Transverse colon (tissue), 4 donors: ENCODE measurements around the gene TMBIM4.

ENCODE experiments used
- CTCF ChIP-seq, 5 experiments: fragments of 200-600 bp in 3 of 5; fragments of 450-650 bp in 2 of 5; sonication (generic) in 3 of 5; IDR thresholded peaks; 1 replicate in 2 of 5; 2 replicates in 3 of 5; pipeline ENCODE4 v1.5.1; 2016 to 2017; ENCODE audit warnings: antibody characterized with exemption in 5 of 5, inconsistent platforms in 3 of 5, mild to moderate bottlenecking in 2 of 5, moderate library complexity in 1 of 5
- EP300 ChIP-seq: sonication (generic); formaldehyde crosslinking; IDR thresholded peaks from one replicate; pipeline ENCODE4 v1.6.1; 2017; ENCODE audit warnings: antibody characterized with exemption, low read depth
- POLR2A ChIP-seq: fragments of 450-650 bp; IDR thresholded peaks from one replicate; pipeline ENCODE4 v1.6.1; 2016; ENCODE audit warnings: antibody characterized with exemption, mild to moderate bottlenecking, moderate library complexity
- POLR2AphosphoS5 ChIP-seq, 3 donors: sonication (generic); formaldehyde crosslinking; IDR thresholded peaks; one replicate each; pipeline ENCODE4 v1.6.1; 2016; ENCODE audit warnings: antibody characterized with exemption in 3 of 3

GRCh38 chr12:66107451-66107915 lies 62.3 kb downstream of the TMBIM4 start:
- TF ChIP-seq CTCF (IDR thresholded peaks at IDR 0.05) (peak; percentile 70 to 83 (median 77)), POLR2A (no peak), EP300 (no peak), POLR2AphosphoS5 (IDR thresholded peaks at IDR 0.05) (no peak)
